Mesothelial cell of epicardium (in vitro differentiated cells): ENCODE data around the gene TAF4B. TPM values are rescaled to one million over a fixed set of nuclear protein-coding genes. Genes with fewer than 3 reads are reported as not detected.
"Not testable (repeated sequence)": the region's sequence is repeated elsewhere in the genome, so short reads cannot be mapped to it uniquely, and the experiment has no call there.

Experiments used
- DNase-seq, 2 experiments: peaks; one replicate each; pipeline ENCODE4 v3.0.0; 2021; ENCODE audit warnings: low spot score in 2 of 2; ENCODE audit not compliant: unreplicated experiment in 2 of 2
- H3K27ac Mint-ChIP-seq: 2 replicates; pipeline ENCODE4 v1.8.0; 2021; ENCODE audit warnings: mixed read lengths
- H3K27me3 Mint-ChIP-seq: 2 replicates; pipeline ENCODE4 v1.8.0; 2021; ENCODE audit warnings: low read depth, mixed read lengths
- H3K36me3 Mint-ChIP-seq: 2 replicates; pipeline ENCODE4 v1.8.0; 2021; ENCODE audit warnings: mixed read lengths
- H3K4me1 Mint-ChIP-seq: 2 replicates; pipeline ENCODE4 v1.8.0; 2021; ENCODE audit warnings: mixed read lengths
- H3K4me3 Mint-ChIP-seq: 2 replicates; pipeline ENCODE4 v1.8.0; 2021; ENCODE audit warnings: mild to moderate bottlenecking, moderate library complexity, mixed read lengths
- H3K9me3 Mint-ChIP-seq: 2 replicates; pipeline ENCODE4 v1.8.0; 2021; ENCODE audit warnings: mixed read lengths
- CTCF ChIP-seq: fragments of 200-600 bp; sonication (generic); IDR thresholded peaks from one replicate; pipeline ENCODE4 v1.5.0; 2021; ENCODE audit warnings: antibody characterized with exemption; ENCODE audit not compliant: unreplicated experiment
- total RNA-seq: library from RNA; stranded (reverse); gene quantifications from 3 replicates; pipeline ENCODE4 v1.2.1, GENCODE V29; 2021

The TAF4B gene
- total RNA-seq, 1 donor from 2014 or later, result 4.2 TPM

DNA sequence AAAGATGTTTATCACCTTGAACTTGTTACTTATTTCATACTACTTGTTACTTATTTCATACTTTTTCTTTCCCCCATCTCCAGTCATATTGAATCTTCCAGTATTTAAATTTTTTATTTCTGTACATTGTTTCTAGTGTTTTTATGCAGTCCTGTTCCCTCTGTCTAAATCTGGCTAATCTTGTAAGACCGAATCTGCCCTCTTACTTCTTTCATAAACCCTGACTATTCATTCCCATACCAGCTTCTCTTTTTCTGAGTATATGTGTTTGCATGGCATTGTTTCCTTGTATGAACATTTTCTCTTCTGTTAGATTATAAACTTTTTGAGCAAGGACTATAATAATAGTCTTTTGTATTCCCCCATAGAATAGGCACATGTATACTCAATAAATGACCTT is 131.7 kb downstream of the TAF4B start:
- no peak for DNase-seq
- no peak for TF ChIP-seq CTCF
- Mint-ChIP-seq H3K27me3 (no peaks in the 10 kb centered on the region), H3K4me3 (no peak overlapping the region), H3K9me3 (no peaks in the 10 kb centered on the region), H3K4me1 (peaks cover 4% of the 10 kb centered on the region), H3K27ac (no peak overlapping the region), H3K36me3 (no peaks in the 10 kb centered on the region)

GRCh38 chr18:26362021-26362420 is 135.8 kb downstream of the TAF4B start:
- Mint-ChIP-seq H3K27ac (no peak overlapping the region), H3K27me3 (no peaks in the 10 kb centered on the region), H3K4me1 (peaks cover 3% of the 10 kb centered on the region), H3K36me3 (peaks cover under 1% of the 10 kb centered on the region), H3K9me3 (peaks cover 1% of the 10 kb centered on the region), H3K4me3 (no peak overlapping the region)
- no peak for DNase-seq
- no peak for TF ChIP-seq CTCF

DNA sequence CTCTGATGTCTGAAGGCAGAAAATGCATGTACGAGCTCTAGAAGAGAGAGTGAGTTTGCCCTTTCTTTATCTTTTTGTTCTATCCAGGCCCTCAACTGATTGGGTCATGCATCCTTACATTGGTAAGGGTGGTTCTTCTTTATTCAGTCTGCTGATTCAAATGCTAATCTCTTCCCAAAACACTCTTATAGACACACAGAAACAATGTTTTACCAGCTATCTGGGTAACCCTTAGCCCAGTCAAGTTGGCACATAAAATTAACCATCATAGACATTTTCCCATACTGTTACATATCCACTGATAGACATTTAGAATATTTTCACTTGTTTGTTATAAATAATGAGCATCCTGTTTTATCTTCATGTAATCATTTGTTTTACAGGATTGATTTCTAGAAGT is 141.2 kb downstream of the TAF4B start:
- Mint-ChIP-seq H3K9me3 (peaks cover 8% of the 10 kb centered on the region), H3K4me1 (peaks cover 3% of the 10 kb centered on the region), H3K4me3 (no peak overlapping the region), H3K27ac (no peak overlapping the region), H3K27me3 (no peaks in the 10 kb centered on the region), H3K36me3 (peaks cover 5% of the 10 kb centered on the region)
- DNase-seq, result no peak
- no peak for TF ChIP-seq CTCF

DNA sequence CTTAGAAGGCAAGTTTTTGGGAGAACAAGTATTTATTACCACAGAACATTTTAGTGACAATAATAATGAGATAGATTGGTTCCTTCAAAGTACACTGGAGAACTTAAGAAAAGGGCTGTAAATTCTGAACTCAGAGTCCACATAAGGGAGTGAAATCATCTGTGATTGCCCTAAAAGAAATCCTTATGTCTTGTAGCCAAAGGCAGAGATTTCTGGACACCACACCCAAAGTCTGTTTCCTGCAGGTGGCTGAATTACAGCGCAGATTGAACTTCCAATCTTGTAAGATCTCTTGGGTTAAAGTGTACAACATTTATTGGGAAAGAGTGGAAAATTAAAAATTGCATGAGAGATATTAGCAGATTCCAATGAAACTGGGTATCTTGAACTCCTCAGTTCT is 143.8 kb downstream of the TAF4B start:
- H3K27ac Mint-ChIP-seq, result no peak overlapping the region
- H3K9me3 Mint-ChIP-seq, result peaks cover 10% of the 10 kb centered on the region
- no peak overlapping the region for H3K4me3 Mint-ChIP-seq

GRCh38 chr18:26376105-26376504 is 149.9 kb downstream of the TAF4B start:
- no peak for TF ChIP-seq CTCF
- H3K4me3 Mint-ChIP-seq, result no peak overlapping the region
- H3K4me1 Mint-ChIP-seq, result peaks cover 4% of the 10 kb centered on the region
- no peak for DNase-seq
- H3K27me3 Mint-ChIP-seq, result no peaks in the 10 kb centered on the region
- peaks cover 18% of the 10 kb centered on the region for H3K9me3 Mint-ChIP-seq
- no peaks in the 10 kb centered on the region for H3K36me3 Mint-ChIP-seq
- no peak overlapping the region for H3K27ac Mint-ChIP-seq

More for the DNA sequence above, 143.8 kb downstream of the TAF4B start:
- H3K4me1 Mint-ChIP-seq, result peaks cover 3% of the 10 kb centered on the region
- no peak for DNase-seq
- no peaks in the 10 kb centered on the region for H3K27me3 Mint-ChIP-seq
- no peak for TF ChIP-seq CTCF
- peaks cover 5% of the 10 kb centered on the region for H3K36me3 Mint-ChIP-seq

DNA sequence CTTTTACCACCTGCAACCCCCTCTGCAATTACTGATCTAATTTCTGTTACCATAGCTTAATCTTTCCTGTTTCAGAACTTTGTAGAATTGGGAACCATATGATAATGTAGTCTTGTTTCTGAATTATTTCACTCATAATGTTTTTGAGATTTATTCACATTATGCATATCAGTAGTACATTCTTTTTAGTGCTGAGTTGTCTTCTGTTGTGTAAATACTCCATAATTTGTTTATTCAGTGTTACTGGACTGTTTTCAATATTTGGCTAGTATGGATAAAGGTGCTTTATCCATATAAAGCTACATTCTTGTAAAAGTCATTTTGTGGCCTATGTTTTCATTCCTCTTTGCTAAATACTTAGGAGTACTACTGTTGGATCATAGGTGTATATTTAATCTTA is 152.5 kb downstream of the TAF4B start:
- no peak overlapping the region for H3K4me3 Mint-ChIP-seq
- peaks cover 18% of the 10 kb centered on the region for H3K9me3 Mint-ChIP-seq
- TF ChIP-seq CTCF, result no peak
- H3K27me3 Mint-ChIP-seq, result no peaks in the 10 kb centered on the region
- peaks cover 7% of the 10 kb centered on the region for H3K4me1 Mint-ChIP-seq
- H3K27ac Mint-ChIP-seq, result no peak overlapping the region
- H3K36me3 Mint-ChIP-seq, result no peaks in the 10 kb centered on the region
- DNase-seq, result no peak

GRCh38 chr18:26381555-26381954 is 155.3 kb downstream of the TAF4B start:
- not testable (repeated sequence) for H3K9me3 Mint-ChIP-seq, H3K4me3 Mint-ChIP-seq, H3K36me3 Mint-ChIP-seq, DNase-seq, H3K27ac Mint-ChIP-seq, H3K27me3 Mint-ChIP-seq
- H3K4me1 Mint-ChIP-seq, result peaks cover 32% of the 10 kb centered on the region
